Heart left ventricle (tissue), 13 donors: ENCODE data around the gene BRIX1.

Source experiments
- CTCF ChIP-seq, 12 donors: fragments of 200-600 bp; sonication (generic) in 4 of 12; IDR thresholded peaks; one replicate each; pipeline versions ENCODE4 v1.5.0 to v1.8.0; 2018 to 2022; ENCODE audit warnings: antibody characterized with exemption in 12 of 12, mild to moderate bottlenecking in 5 of 12
- POLR2A ChIP-seq, 2 donors: fragments of 450-650 bp; IDR thresholded peaks; one replicate each; pipeline ENCODE4 v1.6.1; 2017; ENCODE audit warnings: antibody characterized with exemption in 2 of 2, mild to moderate bottlenecking in 2 of 2, moderate library complexity in 2 of 2
- donor health status: ischemic (EF 13 %, LVEDD 7.1; RV severe dilation, severe dysfunction).
- donor health status: DM: no; HTN: yes; CAD: no.
- donor health status: DM: no; HTN: no; CAD: no.
- donor health status: ischemic (EF 25% LVEDD 6.9; RV normal size, moderate dysfunction).
- donor health status: ischemic (EF 25% LVEDD 5.7; RV mildly dilated, moderate dysfunction).
- donor health status: ischemic (EF 35%, LVEDD 5.7; RV mildly dilated, moderate dysfunction).
- donor health status: nonischemic (EF 11% LVEDD 7.7; RV severe dilation, severe dysfunction).
- donor health status: DM: yes; HTN: yes; CAD: no.
- donor health status: PGD.
- donor health status: ischemic (EF 29% LVEDD 5.4; RV normal size, mild dysfunction).
- donor health status: nonischemic (EF 23%, LVEDD 6.1; RV moderate dilation, normal function).

DNA sequence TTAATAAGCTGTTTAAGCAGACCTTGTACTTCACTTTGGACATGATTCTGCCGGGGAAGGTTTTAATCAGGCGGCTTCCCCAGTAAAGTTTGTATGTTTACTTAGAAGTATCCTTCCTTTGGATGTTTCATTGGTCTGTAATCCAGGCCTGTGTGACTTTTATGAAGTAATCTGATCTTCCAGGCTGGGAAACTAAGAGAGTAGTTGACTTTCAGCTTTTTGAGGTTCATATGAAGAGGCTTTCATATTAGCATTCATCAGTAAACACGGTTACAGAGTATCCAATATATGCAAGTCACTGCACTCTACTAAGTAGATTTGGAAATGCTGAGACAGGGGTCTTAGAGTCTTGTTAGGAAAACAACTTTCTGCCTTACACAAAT, 14.9 kb downstream of the BRIX1 start:
- TF ChIP-seq CTCF (IDR thresholded peaks at IDR 0.05) (no peak), POLR2A (IDR thresholded peaks at IDR 0.05) (no peak)
